HepG2 (cell line): Measurements from ENCODE around the gene UTP25. TPM values are rescaled to one million over a fixed set of nuclear protein-coding genes. Genes with fewer than 3 reads are reported as not detected.

Source experiments
- ATF1 ChIP-seq: IDR thresholded peaks from 2 replicates; pipeline ENCODE4 v1.6.1; 2016; ENCODE audit warnings: mild to moderate bottlenecking, control low read depth
- FOXA3 ChIP-seq: IDR thresholded peaks from 2 replicates; pipeline ENCODE4 v1.6.1; 2016; ENCODE audit warnings: missing genetic modification reagents, missing compliant biosample characterization
- MAZ ChIP-seq, 2 experiments: sonication (generic) in 1 of 2; formaldehyde crosslinking in 1 of 2; IDR thresholded peaks; 2 replicates each; pipeline versions ENCODE4 v1.5.0 to v1.6.1; 2012 to 2020; ENCODE audit warnings: low read depth in 2 of 2, mild to moderate bottlenecking in 2 of 2, borderline replicate concordance in 1 of 2, improper control_type of control experiment in 1 of 2, low read length in 1 of 2, missing genetic modification reagents in 1 of 2, moderate library complexity in 1 of 2
- MIER3 ChIP-seq: IDR thresholded peaks from 2 replicates; pipeline ENCODE4 v1.6.1; 2016; ENCODE audit warnings: missing compliant biosample characterization, borderline replicate concordance
- NFKB2 ChIP-seq: sonication (generic); formaldehyde crosslinking; IDR thresholded peaks from 2 replicates; pipeline ENCODE4 v1.4.0; 2020; ENCODE audit warnings: missing genetic modification reagents, borderline replicate concordance
- NRL ChIP-seq: sonication (generic); formaldehyde crosslinking; IDR thresholded peaks from 2 replicates; pipeline ENCODE4 v1.5.0; 2020; ENCODE audit warnings: missing genetic modification reagents, mild to moderate bottlenecking, moderate library complexity, borderline replicate concordance
- RAD21 ChIP-seq: fragments of 450-650 bp; formaldehyde crosslinking; IDR thresholded peaks from 2 replicates; pipeline ENCODE4 v1.5.0; 2020; ENCODE audit warnings: mild to moderate bottlenecking
- SMYD3 ChIP-seq: sonication (generic); formaldehyde crosslinking; IDR thresholded peaks from 2 replicates; pipeline ENCODE4 v1.8.1; 2023; ENCODE audit warnings: mild to moderate bottlenecking, missing genetic modification reagents
- SRSF1 ChIP-seq: fragments of 200-400 bp; formaldehyde crosslinking; optimal IDR thresholded peaks from 2 replicates; pipeline ENCODE3; 2017; ENCODE audit warnings: mild to moderate bottlenecking, low read depth, low read length, moderate library complexity
- ZNF337 ChIP-seq: sonication (generic); formaldehyde crosslinking; IDR thresholded peaks from 2 replicates; pipeline ENCODE4 v1.5.1; 2020; ENCODE audit warnings: missing genetic modification reagents, low read depth, mild to moderate bottlenecking, borderline replicate concordance
- ZNF720 ChIP-seq: sonication (generic); formaldehyde crosslinking; IDR thresholded peaks from 2 replicates; pipeline ENCODE4 v1.4.0; 2020; ENCODE audit warnings: missing genetic modification reagents
- ZNF790 ChIP-seq: sonication (generic); formaldehyde crosslinking; IDR thresholded peaks from 2 replicates; pipeline ENCODE4 v1.8.0; 2022; ENCODE audit warnings: missing genetic modification reagents, mild to moderate bottlenecking, borderline replicate concordance
- ZSCAN30 ChIP-seq: sonication (generic); formaldehyde crosslinking; IDR thresholded peaks from 2 replicates; pipeline ENCODE4 v1.5.0; 2020; ENCODE audit warnings: mild to moderate bottlenecking, missing genetic modification reagents
- polyA plus RNA-seq, 8 experiments: library from polyadenylated mRNA; depleted of rRNA in 3 of 8; stranded (reverse) in 7 of 8; unstranded in 1 of 8; fragments of >200 nt; fragmentation: Illumina TruSeq in 4 of 8; extraction: Trizol in 4 of 8; gene quantifications; 2 replicates each; pipeline versions ENCODE4 v1.2.1 to v1.2.3, GENCODE V29; 2011 to 2016; ENCODE audit warnings: low read depth in 4 of 8, missing spikeins in 1 of 8, mixed read lengths in 1 of 8; ENCODE audit not compliant: insufficient read depth in 1 of 8
- total RNA-seq, 5 experiments: library from RNA; depleted of rRNA; stranded (reverse); fragments of >200 nt; fragmentation: Illumina TruSeq; extraction: Trizol; gene quantifications; 2 replicates each; pipeline ENCODE4 v1.2.3, GENCODE V29; 2016; ENCODE audit warnings: low read depth in 1 of 5
- TF ChIP-seq, protein P1 (sequence below): IDR thresholded peaks from 2 replicates; pipeline ENCODE4 v1.6.1; 2012; ENCODE audit warnings: inconsistent platforms
- TF ChIP-seq, protein P2 (sequence below): sonication (generic); formaldehyde crosslinking; IDR thresholded peaks from 2 replicates; pipeline ENCODE4 v1.5.1; 2020; ENCODE audit warnings: mild to moderate bottlenecking, missing genetic modification reagents
- TF ChIP-seq, protein P3 (sequence below), 2 experiments: sonication (generic) in 1 of 2; formaldehyde crosslinking in 1 of 2; IDR thresholded peaks; 2 replicates each; pipeline versions ENCODE4 v1.6.1 to v1.9.0; 2014 to 2022; ENCODE audit warnings: antibody characterized with exemption in 1 of 2, borderline replicate concordance in 1 of 2, inconsistent platforms in 1 of 2, low read depth in 1 of 2, missing genetic modification reagents in 1 of 2
- TF ChIP-seq, protein P4 (sequence below): sonication (generic); formaldehyde crosslinking; IDR thresholded peaks from 2 replicates; pipeline ENCODE4 v1.8.1; 2023; ENCODE audit warnings: mild to moderate bottlenecking, inconsistent platforms, moderate library complexity, missing genetic modification reagents, borderline replicate concordance

Gene UTP25
- total and polyA plus RNA-seq, 2 of the 13 experiments (the other 11 are each of a cell fraction or from before 2014, with no cell fraction given), result 4.8 to 5.7 TPM

DNA sequence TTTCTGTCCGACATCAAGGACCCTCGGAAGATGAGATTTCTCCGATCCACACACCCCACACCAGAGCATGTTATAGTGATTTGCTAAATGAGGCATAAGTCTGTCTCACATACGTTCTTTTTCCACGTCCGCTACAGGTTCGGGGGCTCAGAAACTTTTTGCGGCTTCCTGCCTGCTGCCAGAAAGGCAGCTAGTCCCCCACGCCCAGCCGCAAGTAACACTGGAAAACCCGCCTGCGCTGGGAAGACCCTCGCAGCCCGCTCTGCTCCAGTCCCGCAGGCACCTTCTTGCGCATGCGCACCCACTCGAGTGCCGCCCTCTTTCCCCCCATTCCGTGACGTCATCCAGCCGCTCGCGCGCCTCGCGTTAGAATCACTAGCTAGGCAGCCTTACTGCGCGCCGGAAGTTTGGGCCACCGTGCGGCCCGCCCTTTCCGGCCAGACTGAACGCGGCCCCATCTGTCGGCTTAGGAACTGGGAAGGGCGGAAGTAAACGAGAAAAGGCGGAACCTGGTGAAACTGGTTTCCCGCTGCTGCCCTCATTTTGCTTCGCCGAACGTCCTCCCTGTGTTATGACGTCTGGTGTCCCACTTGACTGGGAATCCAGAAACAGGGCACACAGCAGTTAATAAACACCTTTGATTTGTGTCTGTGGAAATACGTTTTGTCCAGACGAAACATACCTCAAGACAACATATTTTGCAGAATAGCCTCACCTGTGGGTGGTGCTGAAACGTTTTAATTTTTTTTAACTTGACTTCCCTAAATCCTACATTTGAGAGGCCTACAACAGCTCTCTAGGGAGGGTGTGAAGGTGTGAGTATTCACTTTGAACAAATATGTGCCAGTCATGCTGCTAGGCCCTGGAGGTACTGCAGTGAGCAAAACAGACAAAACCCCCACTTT, 43.3 kb upstream of the UTP25 start, which contains the start of gene C1orf74 (continued):
- no peak for TF ChIP-seq NRL
- TF ChIP-seq ZNF790, result 0 out of 2 replicates have a peak, but pooled peaks have one; percentile 36
- no peak for TF ChIP-seq NFKB2
- TF ChIP-seq RAD21 (CRISPR knock-in tag), result no peak
- no peak for TF ChIP-seq ZNF337 (CRISPR knock-in tag)
- TF ChIP-seq, protein P1, sequence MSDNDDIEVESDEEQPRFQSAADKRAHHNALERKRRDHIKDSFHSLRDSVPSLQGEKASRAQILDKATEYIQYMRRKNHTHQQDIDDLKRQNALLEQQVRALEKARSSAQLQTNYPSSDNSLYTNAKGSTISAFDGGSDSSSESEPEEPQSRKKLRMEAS, result peak; percentile 83
- 0 out of 2 replicates have a peak, but pooled peaks have one; percentile 40 for TF ChIP-seq MAZ (IDR thresholded peaks at IDR 0.05; ENCODE audit: borderline replicate concordance, low read depth, low read length)
- TF ChIP-seq MAZ (CRISPR knock-in tag; IDR thresholded peaks at IDR 0.05; ENCODE audit: low read depth), result no peak
- TF ChIP-seq, protein P2, sequence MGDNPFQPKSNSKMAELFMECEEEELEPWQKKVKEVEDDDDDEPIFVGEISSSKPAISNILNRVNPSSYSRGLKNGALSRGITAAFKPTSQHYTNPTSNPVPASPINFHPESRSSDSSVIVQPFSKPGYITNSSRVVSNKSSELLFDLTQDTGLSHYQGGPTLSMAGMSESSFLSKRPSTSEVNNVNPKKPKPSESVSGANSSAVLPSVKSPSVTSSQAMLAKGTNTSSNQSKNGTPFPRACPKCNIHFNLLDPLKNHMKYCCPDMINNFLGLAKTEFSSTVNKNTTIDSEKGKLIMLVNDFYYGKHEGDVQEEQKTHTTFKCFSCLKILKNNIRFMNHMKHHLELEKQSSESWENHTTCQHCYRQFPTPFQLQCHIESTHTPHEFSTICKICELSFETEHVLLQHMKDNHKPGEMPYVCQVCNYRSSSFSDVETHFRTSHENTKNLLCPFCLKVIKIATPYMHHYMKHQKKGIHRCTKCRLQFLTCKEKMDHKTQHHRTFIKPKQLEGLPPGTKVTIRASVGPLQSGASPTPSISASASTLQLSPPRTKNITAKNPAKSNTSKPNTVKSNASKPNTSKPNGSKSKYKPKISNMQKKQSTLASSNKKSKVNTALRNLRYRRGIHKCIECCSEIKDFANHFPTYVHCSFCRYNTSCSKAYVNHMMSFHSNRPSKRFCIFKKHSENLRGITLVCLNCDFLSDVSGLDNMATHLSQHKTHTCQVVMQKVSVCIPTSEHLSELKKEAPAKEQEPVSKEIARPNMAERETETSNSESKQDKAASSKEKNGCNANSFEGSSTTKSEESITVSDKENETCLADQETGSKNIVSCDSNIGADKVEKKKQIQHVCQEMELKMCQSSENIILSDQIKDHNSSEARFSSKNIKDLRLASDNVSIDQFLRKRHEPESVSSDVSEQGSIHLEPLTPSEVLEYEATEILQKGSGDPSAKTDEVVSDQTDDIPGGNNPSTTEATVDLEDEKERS, result 0 out of 2 replicates have a peak, but pooled peaks have one; percentile 24
- TF ChIP-seq ZSCAN30, result no peak
- TF ChIP-seq MIER3, result 0 out of 2 replicates have a peak, but pooled peaks have one; percentile 34
- TF ChIP-seq SMYD3 (CRISPR knock-in tag), result no peak
- peak; percentile 73 for TF ChIP-seq SRSF1
- TF ChIP-seq ZNF720 (CRISPR knock-in tag), result no peak
- peak; percentile 91 for TF ChIP-seq ATF1 (CRISPR knock-in tag)
- peak; percentile 31; the same call in 1 of the 2 replicates for TF ChIP-seq FOXA3 (CRISPR knock-in tag)
- TF ChIP-seq, protein P3, sequence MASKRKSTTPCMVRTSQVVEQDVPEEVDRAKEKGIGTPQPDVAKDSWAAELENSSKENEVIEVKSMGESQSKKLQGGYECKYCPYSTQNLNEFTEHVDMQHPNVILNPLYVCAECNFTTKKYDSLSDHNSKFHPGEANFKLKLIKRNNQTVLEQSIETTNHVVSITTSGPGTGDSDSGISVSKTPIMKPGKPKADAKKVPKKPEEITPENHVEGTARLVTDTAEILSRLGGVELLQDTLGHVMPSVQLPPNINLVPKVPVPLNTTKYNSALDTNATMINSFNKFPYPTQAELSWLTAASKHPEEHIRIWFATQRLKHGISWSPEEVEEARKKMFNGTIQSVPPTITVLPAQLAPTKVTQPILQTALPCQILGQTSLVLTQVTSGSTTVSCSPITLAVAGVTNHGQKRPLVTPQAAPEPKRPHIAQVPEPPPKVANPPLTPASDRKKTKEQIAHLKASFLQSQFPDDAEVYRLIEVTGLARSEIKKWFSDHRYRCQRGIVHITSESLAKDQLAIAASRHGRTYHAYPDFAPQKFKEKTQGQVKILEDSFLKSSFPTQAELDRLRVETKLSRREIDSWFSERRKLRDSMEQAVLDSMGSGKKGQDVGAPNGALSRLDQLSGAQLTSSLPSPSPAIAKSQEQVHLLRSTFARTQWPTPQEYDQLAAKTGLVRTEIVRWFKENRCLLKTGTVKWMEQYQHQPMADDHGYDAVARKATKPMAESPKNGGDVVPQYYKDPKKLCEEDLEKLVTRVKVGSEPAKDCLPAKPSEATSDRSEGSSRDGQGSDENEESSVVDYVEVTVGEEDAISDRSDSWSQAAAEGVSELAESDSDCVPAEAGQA (IDR thresholded peaks at IDR 0.05; ENCODE audit: low read depth), result peak; percentile 82
- TF ChIP-seq, protein P3 (CRISPR knock-in tag; IDR thresholded peaks at IDR 0.05; ENCODE audit: borderline replicate concordance), result no peak
- TF ChIP-seq, protein P4, sequence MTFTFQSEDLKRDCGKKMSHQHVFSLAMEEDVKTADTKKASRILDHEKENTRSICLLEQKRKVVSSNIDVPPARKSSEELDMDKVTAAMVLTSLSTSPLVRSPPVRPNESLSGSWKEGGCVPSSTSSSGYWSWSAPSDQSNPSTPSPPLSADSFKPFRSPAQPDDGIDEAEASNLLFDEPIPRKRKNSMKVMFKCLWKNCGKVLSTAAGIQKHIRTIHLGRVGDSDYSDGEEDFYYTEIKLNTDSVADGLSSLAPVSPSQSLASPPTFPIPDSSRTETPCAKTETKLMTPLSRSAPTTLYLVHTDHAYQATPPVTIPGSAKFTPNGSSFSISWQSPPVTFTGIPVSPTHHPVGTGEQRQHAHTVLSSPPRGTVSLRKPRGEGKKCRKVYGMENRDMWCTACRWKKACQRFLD (CRISPR knock-in tag), result no peak
